ENCODE results near the gene ITCH.
"Not testable (repeated sequence)": the region's sequence is repeated elsewhere in the genome, so short reads cannot be mapped to it uniquely, and the experiment has no call there.

ITCH gene

DNA sequence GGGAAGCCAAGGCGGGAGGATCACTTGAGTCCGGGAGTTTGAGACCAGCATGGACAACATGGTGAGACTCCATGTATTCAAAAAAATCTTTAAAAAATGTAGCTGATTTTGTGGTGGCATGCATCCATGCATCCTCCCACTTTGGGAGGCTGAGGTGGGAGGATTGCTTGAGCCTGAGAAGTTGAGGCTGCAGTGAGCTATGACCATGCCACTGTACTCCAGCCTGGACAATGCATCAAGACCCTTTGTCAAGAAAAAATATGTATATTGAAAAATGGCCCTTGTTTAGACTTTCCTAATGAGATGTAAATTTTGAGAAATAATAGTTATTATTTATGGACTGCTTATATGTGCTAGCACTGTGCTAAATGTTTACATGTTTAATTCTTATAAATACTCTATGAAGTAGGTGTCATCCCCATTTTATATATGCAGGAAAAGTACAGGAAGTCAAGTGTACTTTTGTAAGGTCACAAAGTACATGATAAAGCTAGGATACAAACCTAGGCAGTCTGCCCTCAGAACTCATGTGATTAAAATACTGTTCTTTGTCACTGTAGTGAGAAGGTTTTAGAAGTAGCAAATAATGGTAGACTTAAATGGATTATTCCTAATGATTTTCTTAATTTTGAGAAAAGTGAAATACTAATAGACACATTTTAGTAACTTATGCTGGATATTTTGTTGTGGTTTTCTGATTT is 58.8 kb downstream of the ITCH start:
- no peak for DNase-seq

DNA sequence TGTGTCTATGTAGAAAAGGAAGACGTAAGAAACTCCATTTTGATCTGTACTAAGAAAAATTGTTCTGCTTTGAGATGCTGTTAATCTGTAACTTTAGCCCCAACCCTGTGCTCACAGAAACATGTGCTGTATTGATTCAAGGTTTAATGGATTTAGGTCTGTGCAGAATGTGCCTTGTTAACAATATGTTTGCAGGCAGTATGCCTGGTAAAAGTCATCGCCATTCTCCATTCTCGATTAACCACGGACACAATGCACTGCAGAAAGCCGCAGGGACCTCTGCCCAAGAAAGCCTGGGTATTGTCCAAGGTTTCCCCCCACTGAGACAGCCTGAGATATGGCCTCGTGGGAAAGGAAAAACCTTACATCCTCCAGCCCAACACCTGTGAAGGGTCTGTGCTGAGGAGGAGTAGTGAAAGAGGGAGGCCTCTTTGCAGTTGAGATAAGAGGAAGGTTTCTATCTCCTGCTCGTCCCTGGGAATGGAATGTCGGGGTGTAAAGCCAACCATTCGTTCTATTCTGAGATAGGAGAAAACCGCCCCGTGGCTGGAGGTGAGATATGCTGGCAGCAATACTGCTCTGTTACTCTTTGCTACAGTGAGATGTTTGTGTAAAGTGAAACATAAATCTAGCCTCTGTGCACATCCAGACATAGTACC is 62.1 kb downstream of the ITCH start:
- DNase-seq, result not testable (repeated sequence)

DNA sequence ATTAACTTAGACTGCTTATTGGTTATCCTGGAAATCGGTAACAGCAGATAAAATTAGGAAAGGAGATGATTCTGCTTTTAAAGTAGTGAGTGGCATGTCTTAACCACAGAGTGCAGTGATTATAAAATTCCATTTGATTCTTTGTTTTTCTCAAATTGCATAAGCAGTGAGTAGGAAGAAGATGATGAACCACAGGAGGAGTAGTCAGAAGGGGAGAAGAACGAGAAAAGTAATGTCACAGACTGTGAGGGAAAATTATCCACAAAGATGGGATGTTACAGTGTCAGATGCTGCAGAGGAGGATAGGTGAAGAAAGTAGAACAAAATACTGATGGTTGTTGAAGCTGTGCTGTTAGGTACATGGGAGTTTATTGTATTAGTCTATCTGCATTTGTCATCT is 63.0 kb downstream of the ITCH start:
- DNase-seq, result no peak

DNA sequence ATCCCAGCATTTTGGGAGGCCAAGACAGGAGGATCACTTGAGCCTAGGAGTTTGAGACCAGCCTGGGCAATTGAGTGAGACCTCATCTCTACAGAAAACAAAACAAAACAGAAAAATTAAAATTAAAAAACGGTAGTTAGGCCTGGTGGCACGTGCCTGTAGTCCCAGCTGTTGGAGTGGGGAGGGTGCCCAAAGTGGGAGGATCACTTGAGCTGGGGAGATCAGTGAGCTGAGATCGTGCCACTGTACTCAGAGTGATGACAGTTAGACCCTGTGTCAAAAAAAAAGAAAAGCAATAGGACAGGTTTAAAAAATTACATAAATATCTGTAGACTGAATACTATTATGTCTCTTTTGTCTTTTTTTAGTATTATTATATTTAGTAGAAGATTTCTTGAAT is 64.3 kb downstream of the ITCH start:
- no peak for DNase-seq

- no peak for DNase-seq
Measured at GRCh38 chr20:34427784-34428183, 64.7 kb downstream of the ITCH start.

GRCh38 chr20:34431168-34431567 is 68.1 kb downstream of the ITCH start:
- no peak for DNase-seq

- DNase-seq, result not testable (repeated sequence)
Measured at GRCh38 chr20:34432663-34433062, 69.6 kb downstream of the ITCH start.

DNA sequence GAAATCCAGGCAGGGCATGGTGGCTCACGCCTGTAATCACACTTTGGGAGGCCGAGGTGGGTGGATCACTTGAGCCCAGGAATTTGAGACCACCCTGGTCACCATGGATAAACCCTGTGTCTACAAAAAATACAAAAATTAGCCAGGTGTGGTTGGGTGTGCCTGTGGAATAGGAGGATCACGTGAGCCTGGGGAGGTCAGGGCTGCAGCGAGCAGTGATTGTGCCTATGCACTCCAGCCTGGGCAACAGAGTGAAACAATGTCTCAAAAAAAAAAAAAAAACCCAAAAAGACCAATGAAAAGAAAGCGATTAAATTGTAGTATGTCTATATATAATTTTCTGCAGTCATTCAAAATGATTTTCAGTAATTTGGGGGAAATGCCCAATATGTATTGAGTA is 70.3 kb downstream of the ITCH start:
- DNase-seq, result no peak

DNA sequence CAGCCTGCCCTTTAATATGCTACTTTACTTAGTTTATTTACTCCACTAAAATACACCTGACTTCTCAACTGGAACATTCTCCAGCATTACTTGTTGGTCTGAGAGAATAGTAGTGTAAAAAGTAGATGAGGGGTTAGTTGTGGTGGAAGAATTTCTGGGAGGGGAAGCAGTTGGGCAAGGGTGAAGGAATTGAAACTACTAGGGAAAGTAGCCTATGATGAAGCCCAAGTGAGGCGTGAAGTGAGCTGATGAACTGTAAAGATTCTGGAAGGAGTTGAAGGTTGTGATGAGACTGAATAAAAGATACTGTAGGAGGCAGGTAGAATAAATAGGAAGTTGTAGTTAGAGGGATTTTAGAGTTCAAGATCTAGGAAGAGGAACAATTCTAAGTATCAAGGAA is 72.5 kb downstream of the ITCH start:
- DNase-seq, result no peak

DNA sequence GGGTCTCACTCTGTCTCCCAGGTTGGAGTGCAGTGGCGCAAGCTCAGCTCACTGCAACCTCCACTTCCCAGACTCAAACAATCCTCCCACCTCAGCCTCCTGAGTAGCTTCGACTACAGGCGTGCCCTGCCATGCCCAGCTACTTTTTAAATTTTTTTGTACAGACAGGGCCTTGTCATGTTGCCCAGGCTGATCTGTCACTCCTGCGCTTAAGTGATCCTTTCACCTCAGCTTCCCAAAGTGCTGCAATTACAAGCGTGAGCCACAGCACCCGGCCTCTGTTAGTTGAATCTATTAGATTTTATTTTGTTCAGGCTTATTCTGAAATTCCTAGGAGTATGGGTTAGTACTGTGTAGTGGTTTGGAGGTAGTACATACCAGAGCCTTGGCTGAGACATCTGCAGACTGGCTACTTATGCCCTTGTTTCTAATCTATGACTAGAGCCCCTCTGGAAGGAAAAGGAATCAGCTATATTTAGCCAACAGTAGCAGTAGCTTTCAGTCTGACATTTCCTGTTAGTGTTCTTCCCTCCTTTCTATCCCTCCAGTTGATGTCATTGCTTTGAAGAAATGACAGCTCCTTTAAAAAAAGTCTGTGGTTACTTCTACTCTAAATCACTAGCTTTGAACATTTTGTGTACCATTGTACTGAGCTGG is 74.4 kb downstream of the ITCH start:
- no peak for DNase-seq

DNA sequence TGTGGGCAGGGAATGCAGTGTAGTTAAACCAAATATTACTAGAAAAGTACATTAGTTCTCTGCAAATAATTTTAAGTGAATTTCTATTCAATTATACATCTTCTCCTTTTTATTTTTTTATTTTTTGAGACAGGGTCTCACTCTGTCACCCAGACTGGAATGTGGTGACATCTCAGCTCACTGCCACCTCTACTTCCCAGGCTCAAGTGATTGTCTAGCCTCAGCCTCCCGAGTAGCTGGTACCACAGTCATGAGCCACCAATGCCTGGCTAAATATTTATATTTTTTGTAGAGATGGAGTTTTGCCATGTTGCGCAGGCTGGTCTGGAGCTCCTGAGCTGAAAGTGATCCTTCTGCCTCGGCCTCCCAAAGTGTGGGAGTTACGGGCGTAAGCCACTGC is 76.1 kb downstream of the ITCH start:
- no peak for DNase-seq

GRCh38 chr20:34441423-34441822 is 78.3 kb downstream of the ITCH start:
- not testable (repeated sequence) for DNase-seq

DNA sequence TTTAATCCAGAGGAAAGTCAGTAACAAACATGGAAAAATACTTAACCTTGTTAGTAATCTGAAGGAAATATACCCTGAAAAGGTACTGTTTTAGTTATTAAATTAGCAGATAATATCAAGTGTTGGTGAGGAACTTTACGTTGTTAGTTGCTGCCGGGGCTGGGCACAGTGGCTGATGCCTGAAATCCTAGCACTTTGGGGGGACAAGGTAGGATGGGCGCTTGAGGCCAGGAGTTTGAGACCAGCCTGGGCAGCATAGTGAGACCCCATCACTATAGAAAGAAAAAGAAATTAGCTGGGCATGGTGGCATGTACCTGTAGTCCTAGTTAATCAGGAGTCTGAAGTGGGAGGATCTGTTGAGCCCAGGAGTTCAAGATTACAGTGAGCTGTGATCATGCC is 80.5 kb downstream of the ITCH start:
- no peak for DNase-seq

GRCh38 chr20:34445177-34446065 is 82.3 kb downstream of the ITCH start:
- no peak for DNase-seq

- DNase-seq, result no peak
Measured at GRCh38 chr20:34448517-34448916, 85.4 kb downstream of the ITCH start.

GRCh38 chr20:34449674-34450592 is 86.9 kb downstream of the ITCH start:
- no peak for DNase-seq

DNA sequence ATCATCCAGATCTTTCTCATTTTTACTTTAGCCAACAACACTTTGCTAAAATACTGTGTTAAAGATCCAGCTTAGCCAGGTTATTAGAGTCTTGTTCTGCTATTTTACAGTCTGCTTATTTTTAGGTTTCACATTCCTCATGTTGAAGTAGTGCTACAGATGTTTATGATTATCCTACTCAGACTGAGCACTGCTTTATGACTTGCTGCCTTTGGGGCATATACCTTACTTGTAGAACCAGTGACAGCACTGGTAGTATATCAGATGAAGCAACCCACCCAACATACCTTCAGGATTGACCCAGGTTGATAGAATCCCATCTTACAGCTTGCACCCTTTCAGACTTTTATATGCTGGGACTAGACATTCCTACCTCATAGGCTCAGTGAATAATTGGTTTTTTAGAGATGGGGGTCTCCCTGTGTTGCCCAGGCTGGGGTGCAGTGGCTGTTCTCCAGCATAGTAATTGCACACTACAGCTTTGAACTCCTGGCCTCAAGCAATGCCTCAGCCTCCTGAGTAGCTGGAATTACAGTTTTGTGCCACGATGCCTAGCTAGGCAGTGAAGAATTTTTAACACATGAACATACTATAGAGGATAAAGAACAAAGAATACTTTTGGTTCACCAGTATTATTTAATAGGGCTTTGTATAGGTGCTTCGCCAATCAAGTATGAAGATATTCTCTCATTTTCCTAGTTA is 89.4 kb downstream of the ITCH start:
- peak; percentile 58 for DNase-seq

GRCh38 chr20:34458631-34459030 is 95.6 kb downstream of the ITCH start:
- DNase-seq, result peak; percentile 42

DNA sequence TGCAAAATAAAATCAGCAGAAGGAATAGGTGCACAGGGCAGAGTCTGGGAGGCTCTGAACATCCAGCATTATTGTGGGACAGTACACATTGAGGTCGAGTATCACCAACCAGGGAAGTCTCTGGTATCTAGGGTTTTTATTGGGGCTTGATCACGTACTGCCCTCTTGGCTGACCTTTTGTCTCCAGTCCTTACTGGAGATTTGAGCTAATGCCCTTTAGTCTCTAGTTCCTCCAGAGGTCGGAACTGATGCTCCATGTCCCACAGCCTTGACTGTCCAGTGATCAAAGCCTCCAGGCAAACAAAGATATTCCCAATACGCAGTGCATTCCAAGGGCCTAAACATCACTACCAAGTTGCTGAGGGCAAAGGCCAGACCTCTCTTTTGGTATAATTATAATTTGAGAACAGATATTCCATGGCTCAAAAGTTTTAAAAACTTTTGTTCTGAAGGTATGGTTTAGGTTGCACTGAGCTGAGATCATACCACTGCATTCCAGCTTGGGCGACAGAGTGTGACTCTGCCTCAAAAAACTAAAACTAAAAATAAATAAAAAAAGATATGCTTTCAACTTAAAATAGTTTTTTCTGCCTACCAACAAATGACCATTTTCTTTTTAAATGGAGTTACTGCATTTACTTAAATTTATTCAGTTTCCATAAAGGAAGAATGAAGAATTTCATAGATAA is 96.3 kb downstream of the ITCH start:
- no peak for DNase-seq

- no peak for DNase-seq
Measured at GRCh38 chr20:34461779-34462087, 98.7 kb downstream of the ITCH start.

DNA sequence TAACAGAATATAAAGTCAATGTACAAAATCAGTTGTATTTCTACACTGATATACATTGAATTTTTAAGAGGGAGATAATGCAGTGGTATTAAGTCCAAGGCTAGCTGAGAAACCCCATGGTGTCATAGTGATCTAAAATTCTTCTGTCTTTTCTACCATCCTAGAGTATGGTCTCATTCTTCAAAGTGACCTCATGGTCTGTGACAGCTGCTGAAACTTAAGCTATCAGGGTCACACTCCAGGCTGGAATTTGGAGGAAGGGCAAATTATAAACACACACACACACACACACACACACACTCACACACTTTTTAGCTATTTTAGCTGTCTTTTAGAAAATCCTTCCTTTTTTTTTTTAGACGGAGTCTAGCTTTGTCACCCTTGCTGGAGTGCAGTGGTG is 105.9 kb downstream of the ITCH start:
- DNase-seq, result no peak

All from EL (cell line).